ENCODE measurements around the gene P3R3URF. TPM values are rescaled to one million over a fixed set of nuclear protein-coding genes. Genes with fewer than 3 reads are reported as not detected.

The P3R3URF gene
- total RNA-seq, 1 experiment from 2014 or later: not detected

DNA sequence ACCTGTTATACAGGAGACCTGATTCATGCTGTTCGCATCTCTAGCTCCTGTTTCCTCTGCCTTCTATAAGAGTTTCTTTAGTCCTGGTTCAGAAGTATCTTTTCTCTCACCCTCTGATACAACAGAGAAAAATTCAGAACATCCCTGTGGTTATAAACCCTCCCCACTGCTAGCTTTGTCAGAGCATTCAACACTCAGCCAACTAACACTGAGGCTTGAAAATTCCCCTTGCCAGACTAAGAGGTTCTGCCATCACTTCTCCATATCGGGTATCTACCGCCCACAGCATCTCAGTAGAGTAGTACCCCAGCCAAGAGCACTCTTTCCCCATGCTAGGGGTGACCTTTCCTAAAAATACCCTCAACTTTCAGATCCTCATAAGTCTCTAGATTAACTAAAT, 24.3 kb downstream of the P3R3URF start:
- CTCF ChIA-PET: no interaction called here
- no peak overlapping the region for H3K9ac ChIP-seq (ENCODE audit: low read length)
- TF ChIP-seq, protein P1, sequence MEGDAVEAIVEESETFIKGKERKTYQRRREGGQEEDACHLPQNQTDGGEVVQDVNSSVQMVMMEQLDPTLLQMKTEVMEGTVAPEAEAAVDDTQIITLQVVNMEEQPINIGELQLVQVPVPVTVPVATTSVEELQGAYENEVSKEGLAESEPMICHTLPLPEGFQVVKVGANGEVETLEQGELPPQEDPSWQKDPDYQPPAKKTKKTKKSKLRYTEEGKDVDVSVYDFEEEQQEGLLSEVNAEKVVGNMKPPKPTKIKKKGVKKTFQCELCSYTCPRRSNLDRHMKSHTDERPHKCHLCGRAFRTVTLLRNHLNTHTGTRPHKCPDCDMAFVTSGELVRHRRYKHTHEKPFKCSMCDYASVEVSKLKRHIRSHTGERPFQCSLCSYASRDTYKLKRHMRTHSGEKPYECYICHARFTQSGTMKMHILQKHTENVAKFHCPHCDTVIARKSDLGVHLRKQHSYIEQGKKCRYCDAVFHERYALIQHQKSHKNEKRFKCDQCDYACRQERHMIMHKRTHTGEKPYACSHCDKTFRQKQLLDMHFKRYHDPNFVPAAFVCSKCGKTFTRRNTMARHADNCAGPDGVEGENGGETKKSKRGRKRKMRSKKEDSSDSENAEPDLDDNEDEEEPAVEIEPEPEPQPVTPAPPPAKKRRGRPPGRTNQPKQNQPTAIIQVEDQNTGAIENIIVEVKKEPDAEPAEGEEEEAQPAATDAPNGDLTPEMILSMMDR (IDR thresholded peaks at IDR 0.05 in 2 of 3, conservative IDR thresholded peaks at IDR 0.05 in 1 of 3; ENCODE audit: borderline replicate concordance in 1 of 3, insufficient read depth in 1 of 3, low read depth in 2 of 3, low read length in 2 of 3): no peak
- TF ChIP-seq, protein P2, sequence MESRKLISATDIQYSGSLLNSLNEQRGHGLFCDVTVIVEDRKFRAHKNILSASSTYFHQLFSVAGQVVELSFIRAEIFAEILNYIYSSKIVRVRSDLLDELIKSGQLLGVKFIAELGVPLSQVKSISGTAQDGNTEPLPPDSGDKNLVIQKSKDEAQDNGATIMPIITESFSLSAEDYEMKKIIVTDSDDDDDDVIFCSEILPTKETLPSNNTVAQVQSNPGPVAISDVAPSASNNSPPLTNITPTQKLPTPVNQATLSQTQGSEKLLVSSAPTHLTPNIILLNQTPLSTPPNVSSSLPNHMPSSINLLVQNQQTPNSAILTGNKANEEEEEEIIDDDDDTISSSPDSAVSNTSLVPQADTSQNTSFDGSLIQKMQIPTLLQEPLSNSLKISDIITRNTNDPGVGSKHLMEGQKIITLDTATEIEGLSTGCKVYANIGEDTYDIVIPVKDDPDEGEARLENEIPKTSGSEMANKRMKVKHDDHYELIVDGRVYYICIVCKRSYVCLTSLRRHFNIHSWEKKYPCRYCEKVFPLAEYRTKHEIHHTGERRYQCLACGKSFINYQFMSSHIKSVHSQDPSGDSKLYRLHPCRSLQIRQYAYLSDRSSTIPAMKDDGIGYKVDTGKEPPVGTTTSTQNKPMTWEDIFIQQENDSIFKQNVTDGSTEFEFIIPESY (IDR thresholded peaks at IDR 0.05; ENCODE audit: extremely low read depth, insufficient replicate concordance, low read length): no peak
- TF ChIP-seq ZFX (IDR thresholded peaks at IDR 0.05): no peak
- no peak for TF ChIP-seq YY1 (IDR thresholded peaks at IDR 0.05; ENCODE audit: extremely low read depth, insufficient replicate concordance, low read depth, low read length)
- TF ChIP-seq ZNF274 (IDR thresholded peaks at IDR 0.05; ENCODE audit: low read depth, low read length): no peak
- no peak for TF ChIP-seq RAD21 (IDR thresholded peaks at IDR 0.05; ENCODE audit: low read depth)
- TF ChIP-seq EZH2 (IDR thresholded peaks at IDR 0.05): no peak
- TF ChIP-seq CBX3 (IDR thresholded peaks at IDR 0.05; ENCODE audit: low read depth): no peak
- no peak for TF ChIP-seq SRF (IDR thresholded peaks at IDR 0.05; ENCODE audit: low read depth)
- TF ChIP-seq, protein P3, sequence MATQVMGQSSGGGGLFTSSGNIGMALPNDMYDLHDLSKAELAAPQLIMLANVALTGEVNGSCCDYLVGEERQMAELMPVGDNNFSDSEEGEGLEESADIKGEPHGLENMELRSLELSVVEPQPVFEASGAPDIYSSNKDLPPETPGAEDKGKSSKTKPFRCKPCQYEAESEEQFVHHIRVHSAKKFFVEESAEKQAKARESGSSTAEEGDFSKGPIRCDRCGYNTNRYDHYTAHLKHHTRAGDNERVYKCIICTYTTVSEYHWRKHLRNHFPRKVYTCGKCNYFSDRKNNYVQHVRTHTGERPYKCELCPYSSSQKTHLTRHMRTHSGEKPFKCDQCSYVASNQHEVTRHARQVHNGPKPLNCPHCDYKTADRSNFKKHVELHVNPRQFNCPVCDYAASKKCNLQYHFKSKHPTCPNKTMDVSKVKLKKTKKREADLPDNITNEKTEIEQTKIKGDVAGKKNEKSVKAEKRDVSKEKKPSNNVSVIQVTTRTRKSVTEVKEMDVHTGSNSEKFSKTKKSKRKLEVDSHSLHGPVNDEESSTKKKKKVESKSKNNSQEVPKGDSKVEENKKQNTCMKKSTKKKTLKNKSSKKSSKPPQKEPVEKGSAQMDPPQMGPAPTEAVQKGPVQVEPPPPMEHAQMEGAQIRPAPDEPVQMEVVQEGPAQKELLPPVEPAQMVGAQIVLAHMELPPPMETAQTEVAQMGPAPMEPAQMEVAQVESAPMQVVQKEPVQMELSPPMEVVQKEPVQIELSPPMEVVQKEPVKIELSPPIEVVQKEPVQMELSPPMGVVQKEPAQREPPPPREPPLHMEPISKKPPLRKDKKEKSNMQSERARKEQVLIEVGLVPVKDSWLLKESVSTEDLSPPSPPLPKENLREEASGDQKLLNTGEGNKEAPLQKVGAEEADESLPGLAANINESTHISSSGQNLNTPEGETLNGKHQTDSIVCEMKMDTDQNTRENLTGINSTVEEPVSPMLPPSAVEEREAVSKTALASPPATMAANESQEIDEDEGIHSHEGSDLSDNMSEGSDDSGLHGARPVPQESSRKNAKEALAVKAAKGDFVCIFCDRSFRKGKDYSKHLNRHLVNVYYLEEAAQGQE (IDR thresholded peaks at IDR 0.05; ENCODE audit: low read depth): no peak
- TF ChIP-seq SIN3A (IDR thresholded peaks at IDR 0.05; ENCODE audit: low read depth): no peak
- no peak for TF ChIP-seq ELF1 (IDR thresholded peaks at IDR 0.05; ENCODE audit: borderline replicate concordance, low read depth)
- TF ChIP-seq POLR2A (IDR thresholded peaks at IDR 0.05; ENCODE audit: borderline replicate concordance, extremely low read depth, insufficient read depth, insufficient read length): no peak
- TF ChIP-seq, protein P4, sequence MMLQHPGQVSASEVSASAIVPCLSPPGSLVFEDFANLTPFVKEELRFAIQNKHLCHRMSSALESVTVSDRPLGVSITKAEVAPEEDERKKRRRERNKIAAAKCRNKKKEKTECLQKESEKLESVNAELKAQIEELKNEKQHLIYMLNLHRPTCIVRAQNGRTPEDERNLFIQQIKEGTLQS (IDR thresholded peaks at IDR 0.05): no peak
- no peaks in the 10 kb centered on the region for H3K9me2 ChIP-seq (ENCODE audit: insufficient read depth)
- RAD21 ChIA-PET (ENCODE audit: low non-redundant PET in 1 of 2, low total read pairs in 2 of 2, uncharacterized antibody in 2 of 2, unreplicated experiment in 2 of 2): no interaction called here
- H3K36me3 ChIP-seq (ENCODE audit: control insufficient read depth in 1 of 2, insufficient read depth in 2 of 2, low read length in 2 of 2): no peaks in the 10 kb centered on the region
- no peaks in the 10 kb centered on the region for H3K9me3 ChIP-seq (ENCODE audit: control insufficient read depth in 1 of 2, insufficient read depth in 1 of 2, low read depth in 1 of 2, low read length in 2 of 2)
- H3K27me3 ChIP-seq (ENCODE audit: insufficient read depth, low read length): no peaks in the 10 kb centered on the region
- no peaks in the 10 kb centered on the region for H3K4me1 ChIP-seq (ENCODE audit: control insufficient read depth in 1 of 2, insufficient read depth in 2 of 2, low read length in 2 of 2)
- no peaks in the 10 kb centered on the region for H3K79me2 ChIP-seq (ENCODE audit: insufficient read depth, low read length)
- POLR2A ChIA-PET: no interaction called here
- no peaks in the 10 kb centered on the region for H4K20me1 ChIP-seq (ENCODE audit: insufficient read depth)
- H3K4me3 ChIP-seq (replicated peaks in 1 of 2; ENCODE audit: low read depth in 1 of 2, low read length in 2 of 2): no peak overlapping the region
- DNase-seq (ENCODE audit: low read depth, low spot score) (no peak), ATAC-seq (no peak)
- H3K4me2 ChIP-seq (ENCODE audit: low read length): no peak overlapping the region
- BruUV-seq (replicated peaks): no TSS peak
- H2AFZ ChIP-seq (ENCODE audit: low read depth, low read length, poor library complexity, severe bottlenecking): no peak overlapping the region
- H3K27ac ChIP-seq (ENCODE audit: low read depth, low read length): no peak overlapping the region
- intact Hi-C loops (cut with micrococcal nuclease): no loop called here
